NCI-H2227 treated with DMSO at 0.1 percent for 48 hours (cell line): ENCODE data around the gene CELSR1.
A peak's percentile ranks its signal among the peaks of the same experiment; 100 is the strongest.
"Not testable (repeated sequence)": the region's sequence is repeated elsewhere in the genome, so short reads cannot be mapped to it uniquely, and the experiment has no call there.

Experiments
- DNase-seq: peaks from one replicate; lab custom pipeline; 2025; lab: John Stamatoyannopoulos, UW

Gene CELSR1

GRCh38 chr22:46479046-46479445 lies 58.4 kb downstream of the CELSR1 start:
- DNase-seq: no peak

GRCh38 chr22:46478083-46478551 lies 59.3 kb downstream of the CELSR1 start:
- DNase-seq: no peak

GRCh38 chr22:46476547-46476941 lies 60.9 kb downstream of the CELSR1 start:
- DNase-seq: no peak

GRCh38 chr22:46473896-46474557 lies 63.4 kb downstream of the CELSR1 start:
- DNase-seq: no peak

- DNase-seq: no peak
These were observed 64.2 kb downstream of the CELSR1 start for GRCh38 chr22:46473021-46473779.

GRCh38 chr22:46472722-46473016 lies 64.8 kb downstream of the CELSR1 start:
- no peak for DNase-seq

GRCh38 chr22:46471901-46472721 lies 65.3 kb downstream of the CELSR1 start:
- DNase-seq: no peak

- not testable (repeated sequence) for DNase-seq
These were observed 66.1 kb downstream of the CELSR1 start for GRCh38 chr22:46471330-46471729.

GRCh38 chr22:46469711-46470110 lies 67.7 kb downstream of the CELSR1 start:
- no peak for DNase-seq

GRCh38 chr22:46467006-46467405 lies 70.4 kb downstream of the CELSR1 start:
- no peak for DNase-seq

GRCh38 chr22:46466255-46466676 lies 71.2 kb downstream of the CELSR1 start:
- DNase-seq: no peak

- no peak for DNase-seq
These were observed 71.6 kb downstream of the CELSR1 start for GRCh38 chr22:46465793-46466192.

GRCh38 chr22:46465345-46465720 lies 72.1 kb downstream of the CELSR1 start:
- no peak for DNase-seq

GRCh38 chr22:46464701-46465344 lies 72.6 kb downstream of the CELSR1 start:
- no peak for DNase-seq

GRCh38 chr22:46464296-46464695 lies 73.1 kb downstream of the CELSR1 start:
- DNase-seq: no peak

GRCh38 chr22:46463435-46464227 lies 73.8 kb downstream of the CELSR1 start:
- no peak for DNase-seq

GRCh38 chr22:46462726-46463371 lies 74.6 kb downstream of the CELSR1 start:
- DNase-seq: peak; percentile 43

- no peak for DNase-seq
These were observed 75.7 kb downstream of the CELSR1 start for GRCh38 chr22:46461566-46462180.

- no peak for DNase-seq
These were observed 76.6 kb downstream of the CELSR1 start for GRCh38 chr22:46460857-46461256.

- no peak for DNase-seq
These were observed 77.9 kb downstream of the CELSR1 start for GRCh38 chr22:46459347-46460065.
